ENCODE measurements around the gene NCS1. TPM values are rescaled to one million over a fixed set of nuclear protein-coding genes. Genes with fewer than 3 reads are reported as not detected.

The NCS1 gene
- total RNA-seq, 1 donor from 2014 or later = 126 TPM

DNA sequence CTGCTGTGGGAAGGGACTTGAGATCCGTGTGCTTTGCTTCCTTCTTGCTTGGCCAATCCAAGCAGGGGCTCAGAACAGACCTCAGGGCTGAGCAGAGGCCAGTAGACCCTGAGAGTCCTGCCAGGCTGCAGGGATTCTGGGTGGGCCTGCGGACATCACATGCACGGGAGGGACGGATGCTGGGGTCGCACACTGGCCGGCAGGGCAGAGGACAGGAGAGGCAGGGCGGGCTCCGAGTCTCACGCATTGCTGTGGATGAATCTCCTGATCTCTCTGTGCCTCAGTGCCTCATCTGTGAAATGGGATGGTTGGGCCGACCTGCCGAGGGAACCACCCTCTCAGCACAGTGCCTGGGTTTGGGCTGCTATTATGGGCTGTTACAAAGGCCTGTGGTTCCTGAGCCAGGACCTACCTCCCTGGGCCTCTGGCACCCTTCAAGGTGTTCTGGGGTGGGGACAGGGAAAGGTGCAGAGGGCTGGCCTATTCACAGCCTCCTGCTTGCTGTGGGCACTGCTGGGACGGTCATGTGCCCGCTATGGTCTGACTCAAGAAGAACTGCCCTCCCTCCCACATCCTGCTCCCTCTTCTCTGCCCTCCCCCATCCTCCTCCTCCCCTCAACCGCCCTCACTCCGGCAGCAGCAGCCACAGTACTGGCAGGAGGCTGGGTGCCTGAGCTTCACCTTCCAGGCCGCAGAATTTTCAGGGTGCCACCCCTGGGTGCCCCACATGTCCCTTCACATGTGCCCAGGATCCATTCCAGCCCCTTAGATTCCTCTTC, 43.3 kb downstream of the NCS1 start:
- peak overlapping the region; percentile 28 for H3K9ac ChIP-seq (ENCODE audit: low read length)
- Mint-ChIP-seq H3K9me3 (ENCODE audit: unreplicated experiment) (no peaks in the 10 kb centered on the region), H3K4me3 (ENCODE audit: unreplicated experiment) (peak overlapping the region; percentile 45), H3K27me3 (ENCODE audit: low read depth, unreplicated experiment) (no peaks in the 10 kb centered on the region), H3K4me1 (ENCODE audit: low read depth, unreplicated experiment) (peaks cover 28% of the 10 kb centered on the region), H3K36me3 (ENCODE audit: low read depth, unreplicated experiment) (peaks cover 4% of the 10 kb centered on the region), H3K27ac (ENCODE audit: unreplicated experiment) (no peak overlapping the region)
- no peaks in the 10 kb centered on the region for H3K9me3 ChIP-seq (ENCODE audit: insufficient read depth, low read depth, low read length)
- peaks cover 86% of the 10 kb centered on the region for H4K20me1 ChIP-seq (ENCODE audit: insufficient read depth, low read length)
- H3K4me3 ChIP-seq (ENCODE audit: insufficient read depth, low read depth, low read length) = no peak overlapping the region
- DNase-seq (ENCODE audit: low read depth) (peak; percentile 70), FAIRE-seq (peak; percentile 5)
- peaks cover 4% of the 10 kb centered on the region for H3K36me3 ChIP-seq (ENCODE audit: insufficient read depth, low read length)
- peaks cover 62% of the 10 kb centered on the region for H3K79me2 ChIP-seq (ENCODE audit: insufficient read depth, low read length)
- H2AFZ ChIP-seq (ENCODE audit: low read depth, low read length) = no peak overlapping the region
- peak overlapping the region; percentile 54 for H3K4me2 ChIP-seq (ENCODE audit: low read length)
- peaks cover 10% of the 10 kb centered on the region for H3K4me1 ChIP-seq (ENCODE audit: insufficient read depth, low read length)
- H3K27ac ChIP-seq (ENCODE audit: low read depth, low read length) = no peak overlapping the region
- no peaks in the 10 kb centered on the region for H3K27me3 ChIP-seq (ENCODE audit: insufficient read depth, low read length)
- TF ChIP-seq, protein P1, sequence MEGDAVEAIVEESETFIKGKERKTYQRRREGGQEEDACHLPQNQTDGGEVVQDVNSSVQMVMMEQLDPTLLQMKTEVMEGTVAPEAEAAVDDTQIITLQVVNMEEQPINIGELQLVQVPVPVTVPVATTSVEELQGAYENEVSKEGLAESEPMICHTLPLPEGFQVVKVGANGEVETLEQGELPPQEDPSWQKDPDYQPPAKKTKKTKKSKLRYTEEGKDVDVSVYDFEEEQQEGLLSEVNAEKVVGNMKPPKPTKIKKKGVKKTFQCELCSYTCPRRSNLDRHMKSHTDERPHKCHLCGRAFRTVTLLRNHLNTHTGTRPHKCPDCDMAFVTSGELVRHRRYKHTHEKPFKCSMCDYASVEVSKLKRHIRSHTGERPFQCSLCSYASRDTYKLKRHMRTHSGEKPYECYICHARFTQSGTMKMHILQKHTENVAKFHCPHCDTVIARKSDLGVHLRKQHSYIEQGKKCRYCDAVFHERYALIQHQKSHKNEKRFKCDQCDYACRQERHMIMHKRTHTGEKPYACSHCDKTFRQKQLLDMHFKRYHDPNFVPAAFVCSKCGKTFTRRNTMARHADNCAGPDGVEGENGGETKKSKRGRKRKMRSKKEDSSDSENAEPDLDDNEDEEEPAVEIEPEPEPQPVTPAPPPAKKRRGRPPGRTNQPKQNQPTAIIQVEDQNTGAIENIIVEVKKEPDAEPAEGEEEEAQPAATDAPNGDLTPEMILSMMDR (IDR thresholded peaks at IDR 0.05; ENCODE audit: insufficient read depth, low read depth, low read length) = no peak
- no peak for TF ChIP-seq EZH2 (IDR thresholded peaks at IDR 0.05; ENCODE audit: insufficient read depth, low read length)

DNA sequence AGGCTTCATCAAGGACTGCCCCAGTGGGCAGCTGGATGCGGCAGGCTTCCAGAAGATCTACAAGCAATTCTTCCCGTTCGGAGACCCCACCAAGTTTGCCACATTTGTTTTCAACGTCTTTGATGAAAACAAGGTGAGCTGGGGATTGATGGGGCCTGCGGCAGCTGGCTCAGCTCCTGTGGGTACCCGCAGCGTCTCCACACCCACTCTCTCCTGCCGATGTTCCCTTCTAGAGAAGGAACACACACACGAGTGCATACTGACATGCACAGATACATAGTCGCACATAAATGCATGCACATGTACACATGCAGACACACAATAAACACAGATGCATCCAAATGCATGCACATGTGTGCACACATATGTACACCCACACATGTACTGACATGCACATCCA, 45.6 kb downstream of the NCS1 start:
- H2AFZ ChIP-seq (ENCODE audit: low read depth, low read length) = no peak overlapping the region
- DNase-seq (ENCODE audit: low read depth) = no peak
- Mint-ChIP-seq H3K36me3 (ENCODE audit: low read depth, unreplicated experiment) (peaks cover 4% of the 10 kb centered on the region), H3K4me3 (ENCODE audit: unreplicated experiment) (no peak overlapping the region), H3K4me1 (ENCODE audit: low read depth, unreplicated experiment) (peaks cover 28% of the 10 kb centered on the region), H3K9me3 (ENCODE audit: unreplicated experiment) (no peaks in the 10 kb centered on the region), H3K27ac (ENCODE audit: unreplicated experiment) (no peak overlapping the region), H3K27me3 (ENCODE audit: low read depth, unreplicated experiment) (no peaks in the 10 kb centered on the region)
- H3K36me3 ChIP-seq (ENCODE audit: insufficient read depth, low read length) = peaks cover 4% of the 10 kb centered on the region
- H3K27me3 ChIP-seq (ENCODE audit: insufficient read depth, low read length) = no peaks in the 10 kb centered on the region
- H3K4me1 ChIP-seq (ENCODE audit: insufficient read depth, low read length) = peaks cover 10% of the 10 kb centered on the region
- H3K27ac ChIP-seq (ENCODE audit: low read depth, low read length) = no peak overlapping the region
- no peaks in the 10 kb centered on the region for H3K9me3 ChIP-seq (ENCODE audit: insufficient read depth, low read depth, low read length)
- peaks cover 42% of the 10 kb centered on the region for H3K79me2 ChIP-seq (ENCODE audit: insufficient read depth, low read length)
- H4K20me1 ChIP-seq (ENCODE audit: insufficient read depth, low read length) = peaks cover 65% of the 10 kb centered on the region
- TF ChIP-seq, protein P1 (IDR thresholded peaks at IDR 0.05; ENCODE audit: insufficient read depth, low read depth, low read length) = no peak
- no peak for TF ChIP-seq EZH2 (IDR thresholded peaks at IDR 0.05; ENCODE audit: insufficient read depth, low read length)
- H3K9ac ChIP-seq (ENCODE audit: low read length) = no peak overlapping the region
- no peak for FAIRE-seq
- no peak overlapping the region for H3K4me3 ChIP-seq (ENCODE audit: insufficient read depth, low read depth, low read length)
- no peak overlapping the region for H3K4me2 ChIP-seq (ENCODE audit: low read length)

DNA sequence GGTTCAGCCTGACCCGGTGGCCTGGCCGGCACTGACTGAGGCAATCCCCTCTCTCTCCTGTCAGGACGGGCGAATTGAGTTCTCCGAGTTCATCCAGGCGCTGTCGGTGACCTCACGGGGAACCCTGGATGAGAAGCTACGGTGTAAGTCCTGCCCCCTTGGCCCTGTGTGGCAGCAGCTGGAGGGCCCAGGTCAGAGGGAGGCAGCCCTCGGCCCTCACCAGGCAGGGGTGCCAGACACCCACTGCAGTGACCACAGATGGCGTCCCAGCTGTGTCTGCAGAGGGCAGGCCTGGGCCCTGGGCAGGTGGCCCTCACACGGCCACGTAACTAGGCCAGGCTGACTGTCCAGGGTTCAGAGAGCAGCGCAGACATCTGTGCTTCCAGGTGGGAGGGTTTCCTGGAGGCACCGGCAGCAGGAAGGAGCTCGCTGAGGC, 47.5 kb downstream of the NCS1 start:
- Histone ChIP-seq H3K27ac (ENCODE audit: low read depth, low read length) (no peak overlapping the region), H3K4me2 (ENCODE audit: low read length) (no peak overlapping the region), H2AFZ (ENCODE audit: low read depth, low read length) (no peak overlapping the region), H3K9me3 (ENCODE audit: insufficient read depth, low read depth, low read length) (no peaks in the 10 kb centered on the region), H4K20me1 (ENCODE audit: insufficient read depth, low read length) (peaks cover 49% of the 10 kb centered on the region), H3K4me3 (ENCODE audit: insufficient read depth, low read depth, low read length) (no peak overlapping the region), H3K9ac (ENCODE audit: low read length) (no peak overlapping the region), H3K4me1 (ENCODE audit: insufficient read depth, low read length) (peaks cover 10% of the 10 kb centered on the region), H3K27me3 (ENCODE audit: insufficient read depth, low read length) (no peaks in the 10 kb centered on the region), H3K79me2 (ENCODE audit: insufficient read depth, low read length) (peaks cover 36% of the 10 kb centered on the region), H3K36me3 (ENCODE audit: insufficient read depth, low read length) (peaks cover 4% of the 10 kb centered on the region)
- Mint-ChIP-seq H3K9me3 (ENCODE audit: unreplicated experiment) (no peaks in the 10 kb centered on the region), H3K36me3 (ENCODE audit: low read depth, unreplicated experiment) (peaks cover 2% of the 10 kb centered on the region), H3K27ac (ENCODE audit: unreplicated experiment) (no peak overlapping the region), H3K4me3 (ENCODE audit: unreplicated experiment) (no peak overlapping the region), H3K4me1 (ENCODE audit: low read depth, unreplicated experiment) (peaks cover 19% of the 10 kb centered on the region), H3K27me3 (ENCODE audit: low read depth, unreplicated experiment) (no peaks in the 10 kb centered on the region)
- no peak for DNase-seq (ENCODE audit: low read depth)
- no peak for TF ChIP-seq EZH2 (IDR thresholded peaks at IDR 0.05; ENCODE audit: insufficient read depth, low read length)
- TF ChIP-seq, protein P1 (IDR thresholded peaks at IDR 0.05; ENCODE audit: insufficient read depth, low read depth, low read length) = no peak
- no peak for FAIRE-seq

Measured in astrocyte (in vitro differentiated cells and primary cell).